Ectodermal cell (in vitro differentiated cells): ENCODE data around the gene CHRM4.

ENCODE experiments used
- H3K27ac ChIP-seq: 2 replicates; pipeline ENCODE4 v1.7.0; 2013; ENCODE audit warnings: mild to moderate bottlenecking, low read depth, low read length; ENCODE audit not compliant: insufficient read depth, poor library complexity, severe bottlenecking
- H3K27me3 ChIP-seq: 2 replicates; pipeline ENCODE4 v1.7.0; 2013; ENCODE audit warnings: mild to moderate bottlenecking, low read length; ENCODE audit not compliant: insufficient read depth, control insufficient read depth, poor library complexity, severe bottlenecking
- H3K36me3 ChIP-seq: one replicate; pipeline ENCODE4 v1.7.0; 2013; ENCODE audit warnings: low read length; ENCODE audit not compliant: control insufficient read depth, insufficient read depth
- H3K4me1 ChIP-seq: one replicate; pipeline ENCODE4 v1.7.0; 2013; ENCODE audit warnings: low read length; ENCODE audit not compliant: control insufficient read depth, insufficient read depth
- H3K4me3 ChIP-seq: 2 replicates; pipeline ENCODE4 v1.7.0; 2013; ENCODE audit warnings: low read depth, low read length, control low read depth; ENCODE audit not compliant: insufficient read depth
- H3K9me3 ChIP-seq: 2 replicates; pipeline ENCODE4 v1.7.0; 2013; ENCODE audit warnings: mild to moderate bottlenecking, low read length, moderate library complexity; ENCODE audit not compliant: control insufficient read depth
- WGBS, 2 experiments: methylation state at CpG; one replicate each; pipeline ENCODE4 v1.1.7; 2013; ENCODE audit warnings: missing lambda C conversion rate in 2 of 2; 5-methylcytosine and 5-hydroxymethylcytosine counted together

CHRM4 gene

GRCh38 chr11:46388619-46389449 lies 2.7 kb downstream of the CHRM4 start:
- Histone ChIP-seq H3K9me3 (no peaks in the 10 kb centered on the region), H3K27me3 (peaks cover 74% of the 10 kb centered on the region), H3K36me3 (no peaks in the 10 kb centered on the region), H3K4me3 (peak overlapping the region; percentile 31), H3K4me1 (peaks cover 40% of the 10 kb centered on the region), H3K27ac (no peak overlapping the region)
- 12 to 13% methylated on average over 21 of the region's 21 CpGs for WGBS, 2 experiments

GRCh38 chr11:46387919-46388618 lies 3.5 kb downstream of the CHRM4 start:
- peaks cover 48% of the 10 kb centered on the region for H3K4me1 ChIP-seq
- no peak overlapping the region for H3K4me3 ChIP-seq
- no peaks in the 10 kb centered on the region for H3K9me3 ChIP-seq
- peaks cover 3% of the 10 kb centered on the region for H3K36me3 ChIP-seq
- 42 to 50% methylated on average over 24 of the region's 24 CpGs for WGBS, 2 experiments
- H3K27ac ChIP-seq = no peak overlapping the region
- peaks cover 68% of the 10 kb centered on the region for H3K27me3 ChIP-seq

- Histone ChIP-seq H3K4me3 (no peak overlapping the region), H3K27me3 (peaks cover 62% of the 10 kb centered on the region), H3K36me3 (peaks cover 3% of the 10 kb centered on the region), H3K27ac (no peak overlapping the region), H3K9me3 (no peaks in the 10 kb centered on the region), H3K4me1 (peaks cover 54% of the 10 kb centered on the region)
- 86 to 90% methylated on average over 5 of the region's 5 CpGs for WGBS, 2 experiments
These were observed 4.1 kb downstream of the CHRM4 start for GRCh38 chr11:46387456-46387855.

- peaks cover 54% of the 10 kb centered on the region for H3K4me1 ChIP-seq
- no peak overlapping the region for H3K4me3 ChIP-seq
- peaks cover 54% of the 10 kb centered on the region for H3K27me3 ChIP-seq
- no peaks in the 10 kb centered on the region for H3K9me3 ChIP-seq
- no peak overlapping the region for H3K27ac ChIP-seq
- H3K36me3 ChIP-seq = peaks cover 3% of the 10 kb centered on the region
- whole genome bisulfite sequencing, 2 experiments = 91 to 92% methylated on average over 4 of the region's 4 CpGs
These were observed 4.9 kb downstream of the CHRM4 start for GRCh38 chr11:46386674-46387073.

- WGBS, 2 experiments = 96 to 97% methylated on average over 25 of the region's 25 CpGs
- Histone ChIP-seq H3K9me3 (no peaks in the 10 kb centered on the region), H3K36me3 (peaks cover 3% of the 10 kb centered on the region), H3K4me1 (peaks cover 51% of the 10 kb centered on the region), H3K4me3 (no peak overlapping the region), H3K27me3 (peaks cover 49% of the 10 kb centered on the region), H3K27ac (no peak overlapping the region)
These were observed 5.5 kb downstream of the CHRM4 start for GRCh38 chr11:46386005-46386578.

GRCh38 chr11:46385169-46386004 lies 6.2 kb downstream of the CHRM4 start:
- peaks cover 44% of the 10 kb centered on the region for H3K4me1 ChIP-seq
- no peak overlapping the region for H3K4me3 ChIP-seq

GRCh38 chr11:46383974-46384701 lies 7.4 kb downstream of the CHRM4 start:
- Histone ChIP-seq H3K4me3 (no peak overlapping the region), H3K27me3 (peaks cover 29% of the 10 kb centered on the region), H3K36me3 (peaks cover 3% of the 10 kb centered on the region), H3K4me1 (peaks cover 42% of the 10 kb centered on the region), H3K9me3 (no peaks in the 10 kb centered on the region), H3K27ac (no peak overlapping the region)
- 85 to 89% methylated on average over 12 of the region's 12 CpGs for WGBS, 2 experiments

More at GRCh38 chr11:46385169-46386004, 6.2 kb downstream of the CHRM4 start:
- 95 to 97% methylated on average over 47 of the region's 47 CpGs for WGBS, 2 experiments
- Histone ChIP-seq H3K9me3 (no peaks in the 10 kb centered on the region), H3K36me3 (peaks cover 3% of the 10 kb centered on the region), H3K27me3 (peaks cover 42% of the 10 kb centered on the region), H3K27ac (no peak overlapping the region)

GRCh38 chr11:46383404-46383758 lies 8.2 kb downstream of the CHRM4 start:
- 75 to 76% methylated on average over 7 of the region's 7 CpGs for WGBS, 2 experiments
- Histone ChIP-seq H3K27ac (no peak overlapping the region), H3K4me3 (peak overlapping the region; percentile 95)

GRCh38 chr11:46382646-46383403 lies 8.8 kb downstream of the CHRM4 start:
- Histone ChIP-seq H3K4me3 (peak overlapping the region; percentile 95), H3K27ac (no peak overlapping the region)
- 34 to 35% methylated on average over 18 of the region's 18 CpGs for whole genome bisulfite sequencing, 2 experiments

More at GRCh38 chr11:46383404-46383758, 8.2 kb downstream of the CHRM4 start:
- Histone ChIP-seq H3K9me3 (no peaks in the 10 kb centered on the region), H3K27me3 (peaks cover 22% of the 10 kb centered on the region), H3K36me3 (peaks cover 3% of the 10 kb centered on the region), H3K4me1 (peaks cover 38% of the 10 kb centered on the region)

More at GRCh38 chr11:46382646-46383403, 8.8 kb downstream of the CHRM4 start:
- H3K36me3 ChIP-seq = peaks cover 3% of the 10 kb centered on the region
- H3K27me3 ChIP-seq = peaks cover 16% of the 10 kb centered on the region
- peaks cover 32% of the 10 kb centered on the region for H3K4me1 ChIP-seq
- H3K9me3 ChIP-seq = no peaks in the 10 kb centered on the region
